ENCODE measurements around the gene OSBPL5.

DNA sequence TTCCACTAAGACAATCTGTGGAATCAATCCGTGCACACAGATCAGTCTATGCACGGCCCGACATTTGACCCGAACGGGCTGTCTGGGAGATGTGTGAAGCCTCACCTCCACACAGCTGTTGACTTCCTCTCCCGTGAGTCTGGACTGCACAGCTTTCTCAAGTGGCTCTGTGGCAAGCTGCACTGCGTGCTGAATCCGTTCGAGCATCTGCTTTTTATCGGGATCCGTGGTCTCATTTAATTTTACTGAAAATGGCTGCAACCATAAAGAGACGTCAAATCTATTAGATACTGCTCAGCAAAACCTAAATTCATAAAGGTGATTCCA is 127.2 kb downstream of the OSBPL5 start:
- TF ChIP-seq CTCF (IDR thresholded peaks at IDR 0.05), result no peak
- no peak for TF ChIP-seq POLR2AphosphoS5 (IDR thresholded peaks at IDR 0.05; ENCODE audit: insufficient read depth in 1 of 2, low read depth in 1 of 2)
- no peak for TF ChIP-seq POLR2A (IDR thresholded peaks at IDR 0.05)
